HEK293 (cell line): ENCODE results near the gene PCP2.
A peak's percentile ranks its signal among the peaks of the same experiment; 100 is the strongest.

ENCODE experiments used
- CTCF ChIA-PET: fragments of 350-600 bp; formaldehyde crosslinking; extraction: SDS; loops from one replicate; lab custom pipeline; 2021; ENCODE audit warnings: antibody characterized with exemption; lab: Yijun Ruan, JAX
- POLR2A ChIA-PET: fragments of 300-600 bp; formaldehyde crosslinking; extraction: SDS; loops from one replicate; lab custom pipeline; 2020; ENCODE audit warnings: antibody characterized with exemption, inconsistent platforms; lab: Yijun Ruan, JAX
- H3K27ac ChIP-seq: fragments of 200-500 bp; sonication (Bioruptor generic); 2 replicates; pipeline ENCODE4 v1.5.1; 2014; ENCODE audit warnings: low read depth, low read length, control low read depth, inconsistent platforms; ENCODE audit errors: extremely low read depth
- H3K36me3 ChIP-seq, 2 experiments: fragments of 200-500 bp in 1 of 2; sonication (Bioruptor generic) in 1 of 2; 1 replicate in 1 of 2; 2 replicates in 1 of 2; pipeline ENCODE4 v1.5.1; 2014 to 2017; ENCODE audit warnings: inconsistent platforms in 2 of 2, low read length in 2 of 2; ENCODE audit not compliant: control insufficient read depth in 2 of 2, insufficient read depth in 1 of 2
- H3K4me1 ChIP-seq: fragments of 200-500 bp; sonication (Bioruptor generic); 2 replicates; pipeline ENCODE4 v1.5.1; 2014; ENCODE audit warnings: mild to moderate bottlenecking, low read length, inconsistent platforms; ENCODE audit not compliant: control insufficient read depth, insufficient read depth
- H3K4me3 ChIP-seq: 2 replicates; pipeline ENCODE4 v1.5.1; 2011; ENCODE audit warnings: low read depth, mild to moderate bottlenecking, control low read depth, low read length, moderate library complexity
- H3K9me3 ChIP-seq: fragments of 200-500 bp; sonication (Bioruptor generic); 2 replicates; pipeline ENCODE4 v1.5.1; 2014; ENCODE audit warnings: low read depth, low read length, inconsistent platforms; ENCODE audit not compliant: control insufficient read depth, insufficient read depth
- AEBP2 ChIP-seq: fragments of 450-650 bp; formaldehyde crosslinking; IDR thresholded peaks from 2 replicates; pipeline ENCODE4 v1.5.1; 2016; ENCODE audit warnings: missing biosample characterization, missing genetic modification characterization, borderline replicate concordance
- CTCF ChIP-seq: fragments of 450-650 bp; formaldehyde crosslinking; IDR thresholded peaks from 2 replicates; pipeline ENCODE4 v1.5.1; 2016; ENCODE audit warnings: missing biosample characterization, missing genetic modification characterization
- ZEB2 ChIP-seq: fragments of 450-650 bp; formaldehyde crosslinking; IDR thresholded peaks from 2 replicates; pipeline ENCODE4 v1.5.1; 2016; ENCODE audit warnings: missing biosample characterization, missing genetic modification characterization
- ZFHX2 ChIP-seq: fragments of 450-650 bp; formaldehyde crosslinking; conservative IDR thresholded peaks from 2 replicates; pipeline ENCODE4 v1.5.1; 2016; ENCODE audit warnings: missing biosample characterization, missing genetic modification characterization
- ZNF18 ChIP-seq: fragments of 450-650 bp; formaldehyde crosslinking; IDR thresholded peaks from 2 replicates; pipeline ENCODE4 v1.5.1; 2016; ENCODE audit warnings: missing biosample characterization, missing genetic modification characterization
- ZNF341 ChIP-seq: fragments of 450-650 bp; formaldehyde crosslinking; IDR thresholded peaks from 2 replicates; pipeline ENCODE4; 2016; ENCODE audit warnings: low read depth, missing biosample characterization, missing genetic modification characterization
- ZNF404 ChIP-seq: fragments of 450-650 bp; formaldehyde crosslinking; IDR thresholded peaks from 2 replicates; pipeline ENCODE4 v1.5.1; 2017; ENCODE audit warnings: missing biosample characterization, missing genetic modification characterization
- ZNF510 ChIP-seq: fragments of 450-650 bp; formaldehyde crosslinking; IDR thresholded peaks from 2 replicates; pipeline ENCODE4 v1.5.1; 2018; ENCODE audit warnings: mild to moderate bottlenecking, missing genetic modification characterization, missing biosample characterization; ENCODE audit not compliant: insufficient replicate concordance
- ZNF596 ChIP-seq: fragments of 450-650 bp; IDR thresholded peaks from 2 replicates; pipeline ENCODE4 v1.5.0; 2018; ENCODE audit warnings: missing biosample characterization, mild to moderate bottlenecking, missing genetic modification characterization, moderate library complexity
- ZNF621 ChIP-seq: fragments of 450-650 bp; formaldehyde crosslinking; IDR thresholded peaks from 2 replicates; pipeline ENCODE4 v1.5.1; 2017; ENCODE audit warnings: missing biosample characterization, missing genetic modification characterization
- ZNF670 ChIP-seq: fragments of 450-650 bp; formaldehyde crosslinking; IDR thresholded peaks from 2 replicates; pipeline ENCODE4 v1.5.1; 2016; ENCODE audit warnings: missing biosample characterization, missing genetic modification characterization, low read depth
- ZSCAN18 ChIP-seq: fragments of 450-650 bp; formaldehyde crosslinking; IDR thresholded peaks from 2 replicates; pipeline ENCODE4 v1.5.1; 2016; ENCODE audit warnings: missing biosample characterization, missing genetic modification characterization
- ZSCAN4 ChIP-seq: fragments of 450-650 bp; formaldehyde crosslinking; IDR thresholded peaks from 2 replicates; pipeline ENCODE4 v1.5.1; 2017; ENCODE audit warnings: missing biosample characterization, missing genetic modification characterization

The PCP2 gene

GRCh38 chr19:7679771-7680605 is 46.5 kb upstream of the PCP2 start (continued):
- TF ChIP-seq ZSCAN18 (tag by site-specific recombination) = no peak
- no peak for TF ChIP-seq ZNF341 (tag by site-specific recombination)
- TF ChIP-seq ZEB2 (tag by site-specific recombination) = peak; percentile 71
- TF ChIP-seq ZNF670 = no peak
- no peak for TF ChIP-seq ZNF596 (tag by site-specific recombination)
- no peak for TF ChIP-seq ZNF621

- peak; percentile 55 for TF ChIP-seq ZFHX2 (tag by site-specific recombination)
- TF ChIP-seq AEBP2 = no peak
- no peak for TF ChIP-seq ZNF510 (tag by site-specific recombination)
- TF ChIP-seq ZNF404 (tag by site-specific recombination) = no peak
- TF ChIP-seq ZNF18 (tag by site-specific recombination) = 0 out of 2 replicates have a peak, but pooled peaks have one; percentile 29
- TF ChIP-seq CTCF (tag by site-specific recombination) = peak; percentile 73
- peak; percentile 85 for TF ChIP-seq ZSCAN4
- no peak overlapping the region for H3K4me3 ChIP-seq
- H3K9me3 ChIP-seq = no peaks in the 10 kb centered on the region
- no peak overlapping the region for H3K27ac ChIP-seq
- H3K36me3 ChIP-seq = peaks cover 3 to 18% of the 10 kb centered on the region in 2 experiments; a peak in 2 of 3 replicates
- no peaks in the 10 kb centered on the region for H3K4me1 ChIP-seq
- ChIA-PET CTCF (interaction anchor here (0.7 to 1.7 kb wide), 4 partner anchors 28 to 510 kb away, joined by 3 to 6 read pairs (median 5); no protein-coding TSS in a partner anchor), POLR2A (no interaction called here)
Observed at GRCh38 chr19:7678971-7679751, 45.6 kb upstream of the PCP2 start.
